K562 (cell line): ENCODE measurements around the gene PTPRF.

Source experiments
- KDM2B ChIP-seq: fragments of 250-450 bp; sonication (Bioruptor Pico); IDR thresholded peaks from 2 replicates; pipeline ENCODE4 v1.8.0; 2021; ENCODE audit warnings: mild to moderate bottlenecking, moderate library complexity
- SMC3 ChIP-seq: conservative IDR thresholded peaks from 2 replicates; pipeline ENCODE4 v1.6.1; 2011; ENCODE audit warnings: low read depth, low read length, improper control_type of control experiment; ENCODE audit not compliant: insufficient read depth

DNA sequence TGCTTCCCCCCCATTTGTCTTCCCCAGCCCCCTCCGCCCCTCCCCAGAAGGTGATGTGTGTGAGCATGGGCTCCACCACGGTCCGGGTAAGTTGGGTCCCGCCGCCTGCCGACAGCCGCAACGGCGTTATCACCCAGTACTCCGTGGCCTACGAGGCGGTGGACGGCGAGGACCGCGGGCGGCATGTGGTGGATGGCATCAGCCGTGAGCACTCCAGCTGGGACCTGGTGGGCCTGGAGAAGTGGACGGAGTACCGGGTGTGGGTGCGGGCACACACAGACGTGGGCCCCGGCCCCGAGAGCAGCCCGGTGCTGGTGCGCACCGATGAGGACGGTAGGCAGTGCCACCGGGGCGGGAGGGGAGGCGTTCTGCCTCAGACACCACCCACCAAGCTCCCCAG is 67.0 kb downstream of the PTPRF start:
- TF ChIP-seq KDM2B (CRISPR knock-in tag) (no peak), SMC3 (no peak)
